GM21786 (cell line): Measurements from ENCODE around the gene ZFP1.

Experiments
- ATAC-seq: cut with Tn5 transposase; IDR thresholded peaks from one replicate; pipeline ENCODE4 v1.9.1; 2021; ENCODE audit not compliant: unreplicated experiment

Gene ZFP1

GRCh38 chr16:75147968-75148310 is 385 bp upstream of the ZFP1 start:
- no peak for ATAC-seq

DNA sequence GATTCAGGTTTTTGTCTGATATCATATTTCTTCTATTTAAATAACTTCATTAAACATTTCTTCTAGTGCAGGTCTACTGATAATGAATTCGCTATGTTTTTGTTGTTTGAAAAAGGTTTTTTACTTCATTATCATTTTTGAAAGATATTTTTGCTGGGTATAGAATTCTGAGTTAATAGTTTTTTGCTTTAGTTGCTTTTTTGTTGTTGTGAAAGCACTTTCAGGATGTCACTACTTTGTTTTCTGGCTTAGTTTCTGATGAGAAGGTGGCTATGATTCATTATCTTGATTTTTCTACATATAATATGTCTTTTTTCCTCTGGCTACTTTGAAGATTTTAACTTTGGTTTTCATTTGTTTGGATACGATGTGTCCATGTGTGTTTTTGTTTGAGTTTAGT is 3.5 kb downstream of the ZFP1 start:
- no peak for ATAC-seq

GRCh38 chr16:75152635-75153034 is 4.3 kb downstream of the ZFP1 start:
- ATAC-seq = no peak

- ATAC-seq = no peak
Observed at GRCh38 chr16:75160386-75160785, 12.1 kb downstream of the ZFP1 start.

- ATAC-seq = no peak
Observed at GRCh38 chr16:75169899-75170405, 21.6 kb downstream of the ZFP1 start.

- ATAC-seq = no peak
Observed at GRCh38 chr16:75172578-75172977, 24.3 kb downstream of the ZFP1 start.

DNA sequence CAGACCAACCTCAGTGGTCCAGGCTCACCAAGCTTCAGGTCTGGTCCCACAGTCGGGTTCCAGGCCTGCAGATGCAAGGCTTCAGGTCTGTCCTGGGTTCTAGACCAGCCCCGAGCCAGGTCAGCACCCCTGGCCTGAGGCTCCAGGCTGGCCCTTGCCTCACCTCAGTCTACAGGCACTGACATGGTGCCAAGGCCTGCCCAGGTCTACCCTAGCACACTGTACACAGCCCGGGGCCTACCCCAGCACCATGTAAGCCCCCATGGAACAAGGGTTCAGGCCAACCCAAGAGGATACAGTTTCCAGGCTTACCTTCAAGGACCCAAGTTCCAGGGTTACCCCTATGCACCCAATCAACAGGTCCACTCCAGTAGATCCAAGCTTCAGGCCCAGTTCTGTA is 26.8 kb downstream of the ZFP1 start:
- ATAC-seq = no peak

GRCh38 chr16:75176926-75177325 is 28.6 kb downstream of the ZFP1 start:
- ATAC-seq = no peak

GRCh38 chr16:75179208-75179607 is 30.9 kb downstream of the ZFP1 start:
- no peak for ATAC-seq

DNA sequence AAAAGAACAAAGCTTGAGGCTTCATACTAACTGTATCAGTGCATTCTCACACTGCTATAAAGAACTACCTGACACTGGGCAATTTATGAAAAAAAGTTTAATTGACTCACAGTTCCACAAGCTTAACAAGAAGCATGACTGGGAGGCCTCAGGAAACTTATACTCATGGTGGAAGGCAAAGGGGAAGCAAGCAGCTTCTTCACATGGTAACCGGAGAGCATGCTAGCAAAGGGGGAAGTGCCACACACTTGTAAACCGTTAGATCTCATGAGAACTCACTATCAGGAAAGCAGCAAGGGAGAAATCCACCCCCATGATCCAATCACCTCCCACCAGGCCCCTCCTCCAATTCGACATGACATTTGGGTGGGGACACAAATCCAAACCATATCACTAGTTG is 33.3 kb downstream of the ZFP1 start:
- ATAC-seq = no peak

DNA sequence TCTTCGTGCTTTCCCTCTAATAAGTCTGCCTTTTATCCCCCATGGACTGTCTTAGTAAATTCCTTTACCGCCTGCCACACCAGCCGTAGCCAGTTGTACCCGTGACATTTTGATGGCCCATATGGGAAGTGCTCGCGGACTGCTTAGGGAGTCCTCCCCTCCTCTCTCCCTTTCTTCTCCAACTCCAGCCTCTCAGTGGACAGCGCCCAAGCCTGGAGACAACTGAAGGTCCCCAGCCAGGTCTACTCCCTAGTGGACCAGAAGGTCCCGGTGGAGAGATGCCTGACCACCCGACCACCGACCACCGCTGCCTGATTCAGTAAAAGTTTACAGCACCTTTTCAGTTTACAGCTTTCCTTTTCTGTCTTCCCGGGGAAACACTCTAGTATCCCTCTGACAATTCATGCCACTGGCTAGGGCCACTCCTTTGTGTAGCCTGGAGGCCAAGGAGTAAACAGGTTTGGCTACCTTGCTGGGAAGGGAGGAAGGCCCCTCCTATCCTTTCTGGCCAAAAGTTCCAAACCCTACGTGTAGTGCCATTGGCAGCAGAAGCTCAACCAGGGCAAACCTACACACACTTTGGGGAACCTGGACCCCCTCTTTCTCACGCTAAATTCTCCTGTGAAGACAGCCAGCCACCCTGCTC is 40.6 kb downstream of the ZFP1 start:
- no peak for ATAC-seq

GRCh38 chr16:75189638-75190245 is 41.4 kb downstream of the ZFP1 start:
- ATAC-seq = no peak

DNA sequence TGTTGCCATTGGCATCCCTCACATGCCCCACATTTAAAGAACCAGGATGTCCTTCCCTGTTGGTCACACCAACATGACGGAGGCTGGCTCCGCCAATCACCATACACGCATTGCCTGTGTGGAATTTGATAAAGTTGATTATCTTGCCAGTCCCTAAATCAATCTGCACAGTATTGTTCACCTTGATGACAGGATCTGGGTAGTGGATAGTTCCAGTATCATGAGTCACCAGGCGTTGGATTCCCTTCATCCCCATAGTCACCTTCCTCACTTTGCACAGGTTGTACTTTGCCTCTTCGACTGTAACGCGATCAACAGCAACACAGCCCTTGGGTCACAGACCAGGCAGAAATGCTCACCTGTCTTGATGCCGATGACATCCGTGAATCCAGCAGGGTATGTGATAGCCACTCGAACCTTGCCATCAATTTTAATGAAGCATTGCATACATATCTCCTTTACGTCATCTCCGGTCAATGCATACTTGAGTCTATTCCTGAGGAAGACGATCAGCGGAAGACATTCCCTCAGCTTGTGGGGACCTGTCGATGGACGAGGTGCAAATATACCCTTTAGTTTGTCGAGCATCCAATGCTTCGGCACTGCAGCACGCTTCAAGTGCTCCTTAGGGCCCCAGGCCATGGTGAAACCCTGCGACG is 44.4 kb downstream of the ZFP1 start:
- ATAC-seq = no peak

DNA sequence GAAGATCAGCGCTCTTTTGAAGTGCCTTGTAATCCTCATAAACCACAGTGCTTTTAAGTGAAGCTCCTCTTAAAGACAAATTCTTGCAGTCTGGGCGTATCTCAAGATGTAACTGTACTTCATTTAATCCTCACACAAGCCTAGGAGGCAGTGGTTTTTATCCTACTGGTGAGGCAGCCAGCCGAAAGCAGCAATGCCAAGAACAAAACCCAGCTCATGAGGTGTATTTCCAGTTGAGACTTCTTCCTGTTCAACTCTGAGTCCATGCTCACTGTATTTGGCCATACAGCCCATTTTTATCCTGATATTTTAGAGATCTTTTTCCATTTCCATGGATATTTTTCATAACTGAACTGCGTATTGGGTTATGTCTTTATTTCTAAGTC is 44.9 kb downstream of the ZFP1 start:
- no peak for ATAC-seq

GRCh38 chr16:75193730-75194444 is 45.6 kb downstream of the ZFP1 start:
- ATAC-seq = no peak

- no peak for ATAC-seq
Observed at GRCh38 chr16:75195811-75196790, 47.8 kb downstream of the ZFP1 start.

GRCh38 chr16:75196836-75197235 is 48.5 kb downstream of the ZFP1 start:
- ATAC-seq = no peak

- ATAC-seq = no peak
Observed at GRCh38 chr16:75197522-75198134, 49.3 kb downstream of the ZFP1 start.

DNA sequence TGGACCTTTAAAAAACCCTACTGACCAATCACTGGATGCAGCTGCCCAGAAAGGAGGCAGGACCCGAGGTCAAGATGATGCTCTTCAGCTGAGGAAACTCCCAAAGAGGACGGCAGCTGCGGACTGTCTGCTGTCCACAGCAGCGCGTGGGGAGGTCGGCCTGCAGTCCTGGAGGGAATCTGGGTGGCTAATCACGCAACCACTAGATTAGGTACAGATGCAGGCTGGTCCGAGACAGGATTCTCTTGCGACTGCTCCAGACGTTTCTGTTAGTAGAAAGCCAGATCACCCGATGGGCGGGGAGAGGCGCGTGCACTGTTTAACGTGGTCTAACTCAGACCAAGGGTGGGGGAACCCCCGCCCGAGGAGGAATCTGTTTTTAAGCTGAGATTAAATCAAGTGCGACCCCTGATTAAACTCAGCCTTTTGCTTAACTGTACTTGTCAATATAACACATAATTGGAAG is 49.8 kb downstream of the ZFP1 start:
- ATAC-seq = no peak

GRCh38 chr16:75202069-75202590 is 53.8 kb downstream of the ZFP1 start:
- ATAC-seq = no peak
